GM21381 (cell line): ENCODE data around the gene CYP4A22.
"Not testable (repeated sequence)": the region's sequence is repeated elsewhere in the genome, so short reads cannot be mapped to it uniquely, and the experiment has no call there.

Source experiments
- ATAC-seq: cut with Tn5 transposase; IDR thresholded peaks from one replicate; pipeline ENCODE4 v1.9.1; 2021; ENCODE audit warnings: mild to moderate bottlenecking, moderate library complexity; ENCODE audit not compliant: unreplicated experiment

The CYP4A22 gene

GRCh38 chr1:47149162-47149561 is 11.9 kb downstream of the CYP4A22 start:
- ATAC-seq: not testable (repeated sequence)

- not testable (repeated sequence) for ATAC-seq
Observed at GRCh38 chr1:47156457-47156856, 19.2 kb downstream of the CYP4A22 start.

GRCh38 chr1:47157957-47158356 is 20.7 kb downstream of the CYP4A22 start:
- ATAC-seq: not testable (repeated sequence)

- no peak for ATAC-seq
Observed at GRCh38 chr1:47160716-47161115, 23.5 kb downstream of the CYP4A22 start.

- peak; percentile 51 for ATAC-seq
Observed at GRCh38 chr1:47161298-47162040, 24.2 kb downstream of the CYP4A22 start.

GRCh38 chr1:47164552-47164951 is 27.3 kb downstream of the CYP4A22 start:
- ATAC-seq: no peak

- ATAC-seq: no peak
Observed at GRCh38 chr1:47172782-47173181, 35.5 kb downstream of the CYP4A22 start.

- no peak for ATAC-seq
Observed at GRCh38 chr1:47174656-47175020, 37.4 kb downstream of the CYP4A22 start.

- ATAC-seq: peak; percentile 43
Observed at GRCh38 chr1:47175227-47175934, 38.1 kb downstream of the CYP4A22 start.

GRCh38 chr1:47178020-47178419 is 40.8 kb downstream of the CYP4A22 start:
- ATAC-seq: no peak

- no peak for ATAC-seq
Observed at GRCh38 chr1:47178654-47179016, 41.4 kb downstream of the CYP4A22 start.

GRCh38 chr1:47179017-47179987 is 42.1 kb downstream of the CYP4A22 start:
- ATAC-seq: peak; percentile 80

GRCh38 chr1:47179988-47180563 is 42.8 kb downstream of the CYP4A22 start:
- ATAC-seq: no peak

GRCh38 chr1:47180603-47181094 is 43.4 kb downstream of the CYP4A22 start:
- no peak for ATAC-seq

GRCh38 chr1:47181095-47181954 is 44.1 kb downstream of the CYP4A22 start:
- no peak for ATAC-seq

- ATAC-seq: no peak
Observed at GRCh38 chr1:47181955-47182675, 44.9 kb downstream of the CYP4A22 start.

GRCh38 chr1:47182676-47183235 is 45.5 kb downstream of the CYP4A22 start:
- no peak for ATAC-seq

GRCh38 chr1:47183308-47184089 is 46.3 kb downstream of the CYP4A22 start:
- ATAC-seq: no peak
